GM18511 (cell line): Measurements from ENCODE around the gene PRCD.
"Not testable (repeated sequence)": the region's sequence is repeated elsewhere in the genome, so short reads cannot be mapped to it uniquely, and the experiment has no call there.

Experiments used
- ATAC-seq: cut with Tn5 transposase; IDR thresholded peaks from one replicate; pipeline ENCODE4 v1.9.1; 2021; ENCODE audit warnings: mild to moderate bottlenecking, moderate library complexity; ENCODE audit not compliant: unreplicated experiment

Gene PRCD

DNA sequence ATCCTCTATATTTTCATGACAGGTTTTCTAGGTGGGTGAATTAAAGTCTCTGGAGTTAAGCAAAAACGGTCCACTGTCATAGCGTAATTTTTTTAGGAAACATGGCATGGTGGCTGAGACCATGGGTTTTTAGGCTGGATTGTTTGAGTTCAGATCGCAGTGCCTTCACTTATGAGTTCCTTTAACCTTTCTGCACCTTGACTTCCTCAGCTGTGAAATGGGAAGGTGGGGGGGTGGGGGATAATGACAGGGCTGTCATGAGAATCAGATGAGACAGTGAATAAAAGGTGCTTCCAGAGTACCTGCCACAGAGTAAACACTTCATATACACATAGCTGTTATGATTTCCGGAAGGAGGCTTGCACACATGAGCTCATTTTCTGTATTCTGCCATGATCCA lies 11.8 kb downstream of the PRCD start:
- ATAC-seq: no peak

DNA sequence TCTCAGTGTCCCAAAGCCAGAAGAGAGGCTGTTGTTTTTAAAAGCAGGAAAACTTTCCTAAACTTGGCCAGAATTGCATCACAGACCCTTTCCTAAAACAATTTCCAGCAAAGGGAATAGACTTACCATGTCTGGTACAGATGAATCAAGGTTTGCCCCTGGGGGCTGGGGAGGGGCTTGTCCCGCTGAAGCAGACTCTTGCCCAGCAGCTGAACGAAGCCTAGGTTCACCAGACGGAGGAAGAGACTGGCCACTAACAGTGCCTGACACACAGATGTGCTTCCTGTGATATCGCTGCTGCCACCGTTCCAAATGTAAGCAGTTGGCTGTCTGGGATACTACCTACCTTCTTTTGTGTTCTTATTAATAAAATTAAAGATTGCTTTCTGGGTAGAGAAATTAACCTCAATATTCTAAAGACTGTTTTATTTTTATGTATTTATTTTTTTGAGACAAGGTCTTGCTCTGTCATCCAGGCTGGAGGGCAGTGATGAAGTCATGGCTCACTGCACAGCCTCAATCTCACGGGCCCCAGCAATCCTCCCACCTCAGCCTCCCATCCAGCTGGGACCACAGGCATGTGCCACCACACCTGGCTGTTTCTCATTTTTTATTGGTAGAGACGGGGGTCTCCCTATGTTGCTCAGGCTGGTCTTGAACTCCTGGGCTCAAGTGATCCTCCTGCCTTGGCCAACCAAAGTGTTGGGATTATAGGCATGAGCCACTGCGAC lies 13.5 kb downstream of the PRCD start:
- no peak for ATAC-seq

DNA sequence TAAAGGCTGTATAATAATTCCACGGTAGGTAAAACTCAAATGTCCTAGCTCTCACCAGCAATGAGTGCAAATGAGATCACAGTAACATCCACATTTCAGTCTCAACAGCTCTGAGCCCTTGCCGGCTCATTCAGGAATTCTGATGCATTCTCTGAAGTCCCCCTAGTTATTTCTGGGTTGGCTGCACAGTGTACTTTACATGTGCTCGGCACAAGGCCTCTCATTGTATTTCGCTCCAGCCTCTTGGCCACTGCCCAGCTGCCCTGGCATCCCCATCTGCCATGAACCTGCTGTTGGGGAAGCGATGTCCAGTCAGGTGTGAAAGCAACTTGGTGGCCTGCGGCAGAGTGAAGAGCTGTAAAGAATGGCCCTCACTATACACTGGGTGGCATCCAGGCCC lies 14.3 kb downstream of the PRCD start:
- ATAC-seq: no peak

DNA sequence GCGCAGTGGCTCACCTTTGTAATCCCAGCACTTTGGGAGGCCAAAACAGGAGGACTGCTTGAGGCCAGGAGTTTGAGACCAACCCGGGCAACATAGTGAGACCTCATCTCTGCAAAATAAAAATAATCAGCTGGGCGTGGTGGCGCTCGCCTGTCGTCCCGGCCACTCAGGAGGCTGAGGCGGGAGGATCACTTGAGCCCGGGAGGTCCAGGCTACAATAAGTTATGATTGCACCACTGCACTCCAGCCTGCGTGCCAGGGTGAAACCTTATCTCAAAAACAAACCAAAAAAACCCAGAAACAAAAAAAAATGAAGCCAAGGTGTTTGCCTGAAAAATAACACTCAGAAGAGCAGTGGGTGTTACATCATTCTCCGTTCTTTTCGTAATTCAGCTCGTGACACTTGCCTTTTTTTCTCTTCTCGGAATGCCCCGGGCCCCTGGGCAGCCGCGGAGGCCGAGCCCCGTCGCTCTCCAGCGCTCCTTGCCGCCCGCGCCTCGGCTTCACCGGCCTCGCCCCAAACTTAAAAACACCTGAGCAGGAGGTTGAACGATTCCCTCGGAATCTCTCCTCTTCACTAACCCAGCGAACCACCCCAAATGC lies 17.0 kb downstream of the PRCD start:
- ATAC-seq: no peak

DNA sequence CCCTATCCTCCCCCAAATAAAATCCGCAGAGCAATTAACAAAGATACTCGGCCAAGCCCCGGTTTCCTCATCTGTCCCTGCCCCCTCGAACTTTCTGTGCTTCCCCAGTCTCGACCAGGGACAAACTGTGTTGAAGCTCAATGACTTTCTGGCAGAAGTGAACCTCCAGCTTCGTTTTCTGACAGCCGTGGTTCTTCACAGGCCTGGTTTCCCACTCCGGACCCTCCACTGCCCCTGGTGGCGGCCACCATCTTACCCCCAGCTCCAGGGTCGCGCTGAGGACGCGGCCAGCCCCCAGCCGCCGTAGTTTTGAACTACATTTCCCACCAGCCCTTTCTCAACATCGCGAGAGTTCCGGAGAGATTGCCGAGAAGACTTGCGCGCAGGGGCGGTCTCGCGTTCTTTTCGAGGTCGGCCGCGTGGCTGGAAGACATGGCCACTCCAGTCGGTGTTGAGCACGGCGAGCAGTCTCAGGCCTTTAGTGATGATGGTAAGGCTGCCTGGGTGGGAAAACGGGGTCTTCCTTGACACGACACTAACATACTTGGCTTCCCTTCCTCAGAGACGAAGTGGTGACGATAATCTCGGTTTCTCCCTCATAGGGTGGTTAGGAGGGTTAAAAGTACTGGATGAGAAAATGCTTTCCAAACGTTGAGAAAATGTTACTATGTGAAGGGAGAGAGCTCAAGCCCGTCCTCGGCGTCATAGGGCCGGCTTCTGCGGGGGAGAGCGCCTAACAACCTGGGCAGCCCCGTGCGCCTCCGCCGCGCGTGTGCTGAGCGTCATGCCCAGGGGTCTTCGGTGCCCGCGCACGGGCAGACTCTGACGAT lies 17.7 kb downstream of the PRCD start:
- ATAC-seq: peak; percentile 76

DNA sequence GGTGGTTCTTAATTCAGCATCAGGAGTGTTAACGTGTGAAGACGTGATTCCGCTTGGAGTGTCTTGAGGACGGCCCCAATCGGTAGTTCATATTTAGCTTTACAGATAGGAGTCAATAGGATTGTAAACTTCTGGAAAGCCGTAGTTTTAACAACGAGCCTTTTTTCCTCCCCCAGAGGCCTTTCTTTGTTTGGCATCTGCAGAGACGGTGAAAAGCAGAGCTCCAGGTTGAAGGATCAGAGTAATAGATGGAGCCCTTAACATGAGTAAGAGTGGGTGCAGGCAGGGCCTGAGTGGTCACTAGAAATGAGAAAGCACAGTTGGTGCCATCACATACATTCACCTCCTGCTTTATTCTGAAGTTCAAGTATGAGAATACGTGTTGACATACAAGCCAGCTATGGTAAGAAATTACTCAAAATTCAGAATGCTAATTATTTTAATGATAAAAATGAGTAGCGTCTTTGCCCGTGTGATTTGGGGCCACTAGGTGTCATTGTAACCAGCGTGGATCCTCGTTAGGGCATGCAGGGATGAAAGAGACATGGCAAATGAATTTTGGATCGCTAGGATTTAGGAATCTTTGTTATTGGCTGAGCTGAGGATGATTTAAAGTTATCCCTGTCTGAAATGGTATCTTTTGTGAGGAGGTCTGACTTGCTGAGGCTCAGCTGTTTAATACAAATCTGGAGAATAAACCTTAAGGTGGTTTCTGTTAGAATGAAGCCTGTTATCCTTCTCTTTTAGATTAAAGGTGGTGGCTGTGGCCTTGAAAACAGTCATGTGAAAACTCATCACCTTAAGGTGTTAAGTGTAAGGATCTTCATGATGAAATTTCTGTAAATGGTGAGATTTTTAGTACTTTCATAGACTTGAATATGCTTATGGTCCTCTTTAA lies 18.6 kb downstream of the PRCD start:
- ATAC-seq: no peak

DNA sequence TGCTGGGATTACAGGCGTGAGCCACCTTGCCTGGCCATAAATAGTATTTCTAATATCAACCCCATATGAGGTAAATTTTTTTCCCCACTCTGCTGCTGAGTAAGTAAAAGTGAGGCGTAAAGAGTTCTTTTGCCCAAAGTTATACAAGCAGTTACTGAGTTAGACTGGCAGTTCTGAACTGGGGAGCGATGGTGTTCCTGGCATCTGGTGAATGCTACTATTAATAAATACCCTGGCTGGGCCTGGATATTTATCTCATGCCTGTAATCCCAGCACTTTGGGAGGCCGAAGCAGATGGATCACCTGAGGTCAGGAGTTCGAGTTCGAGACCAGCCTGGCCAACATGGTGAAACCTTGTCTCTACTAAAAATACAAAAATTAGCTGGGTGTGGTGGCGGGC lies 19.6 kb downstream of the PRCD start:
- not testable (repeated sequence) for ATAC-seq

DNA sequence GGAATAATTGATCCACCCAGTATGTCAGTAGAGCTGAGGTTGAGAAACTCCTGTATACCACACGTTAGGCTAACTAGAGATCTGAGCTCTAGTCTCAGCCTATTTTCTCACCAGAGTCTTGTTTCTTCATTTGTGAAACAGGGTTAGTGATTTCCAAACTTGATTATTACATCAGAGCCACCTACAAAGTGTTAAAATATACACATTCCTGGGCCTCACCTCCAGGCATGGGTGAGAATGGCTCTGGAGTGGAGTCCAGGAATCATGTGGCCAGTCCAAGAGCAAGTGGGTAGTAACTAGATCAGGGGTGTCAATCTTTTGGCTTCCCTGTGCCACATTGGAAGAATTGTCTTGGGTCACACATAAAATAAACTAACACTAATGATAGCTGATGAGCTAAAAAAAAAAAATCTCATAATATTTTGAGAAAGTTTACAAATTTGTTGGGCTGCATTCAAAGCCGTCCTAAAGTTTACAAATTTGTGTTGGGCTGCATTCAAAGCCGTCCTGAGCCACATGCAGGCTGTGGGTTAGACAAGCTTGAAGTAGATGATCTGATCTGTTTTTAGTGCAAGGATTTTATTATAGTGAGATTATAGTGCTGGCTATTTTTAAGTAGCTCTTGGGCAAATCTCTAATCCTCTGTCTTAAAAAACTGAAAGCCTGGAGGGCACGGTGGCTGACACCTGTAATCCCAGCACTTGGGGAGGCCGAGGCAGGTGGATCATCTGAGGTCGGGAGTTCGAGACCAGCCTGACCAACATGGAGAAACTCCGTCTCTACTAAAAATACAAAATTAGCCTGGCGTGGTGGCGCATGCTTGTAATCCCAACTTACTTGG lies 20.4 kb downstream of the PRCD start:
- no peak for ATAC-seq

DNA sequence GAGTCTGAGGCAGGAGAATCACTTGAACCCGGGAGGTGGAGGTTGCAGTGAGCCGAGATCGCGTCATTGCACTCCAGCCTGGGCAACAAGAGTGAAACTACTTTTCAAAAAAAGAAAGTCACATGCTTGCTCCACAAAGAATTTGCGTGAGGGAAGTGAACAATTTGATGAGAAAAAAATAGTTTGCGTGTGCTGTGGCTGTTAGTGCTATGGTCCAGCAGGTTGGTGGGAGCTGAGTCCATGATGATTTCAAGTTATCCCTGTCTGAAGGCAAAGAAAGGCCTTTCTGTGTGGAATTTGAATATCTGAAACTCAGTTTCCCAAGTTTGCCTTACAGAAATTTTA lies 21.0 kb downstream of the PRCD start:
- no peak for ATAC-seq

DNA sequence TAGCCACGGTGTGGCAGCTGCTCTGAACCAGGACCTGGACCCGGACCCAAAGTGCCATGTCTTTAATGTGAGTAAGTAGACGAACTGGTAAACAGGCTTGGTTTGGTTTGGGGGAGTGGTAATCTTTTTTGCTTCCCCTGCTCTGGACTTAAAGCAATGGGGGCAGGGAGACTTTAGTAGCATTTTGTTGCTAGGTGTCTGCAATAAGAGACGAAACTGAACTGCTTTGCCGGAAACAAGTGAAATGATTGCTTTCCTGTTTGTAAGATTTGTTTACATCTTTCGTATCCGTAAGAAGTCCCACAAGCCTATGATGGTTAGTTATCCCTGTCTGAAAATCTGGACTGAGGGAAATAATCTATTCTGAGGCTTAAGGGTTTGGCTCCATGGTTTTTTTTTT lies 21.5 kb downstream of the PRCD start:
- ATAC-seq: no peak

DNA sequence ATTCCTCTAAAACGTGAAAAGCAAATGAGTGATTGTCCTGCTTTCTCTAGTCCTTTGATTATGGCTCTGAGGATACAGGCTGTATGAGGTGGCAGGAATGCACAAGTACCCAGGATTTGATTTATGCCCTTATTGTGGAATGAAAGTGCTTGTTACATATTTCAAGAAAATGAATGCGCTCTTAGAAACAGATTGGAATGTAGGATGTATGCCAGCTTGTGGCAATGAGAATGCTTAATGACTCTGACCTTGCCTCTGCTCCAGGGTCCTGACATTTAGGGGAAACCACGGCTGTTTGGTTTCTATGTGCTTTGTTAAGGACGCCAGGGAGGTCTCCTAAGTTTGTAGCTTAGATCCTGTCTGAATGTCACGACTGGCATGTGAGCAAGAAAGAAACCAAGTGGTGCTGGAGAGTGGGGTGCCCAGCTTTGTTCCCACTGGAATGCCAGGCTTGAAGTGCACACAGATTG lies 22.0 kb downstream of the PRCD start:
- ATAC-seq: no peak

DNA sequence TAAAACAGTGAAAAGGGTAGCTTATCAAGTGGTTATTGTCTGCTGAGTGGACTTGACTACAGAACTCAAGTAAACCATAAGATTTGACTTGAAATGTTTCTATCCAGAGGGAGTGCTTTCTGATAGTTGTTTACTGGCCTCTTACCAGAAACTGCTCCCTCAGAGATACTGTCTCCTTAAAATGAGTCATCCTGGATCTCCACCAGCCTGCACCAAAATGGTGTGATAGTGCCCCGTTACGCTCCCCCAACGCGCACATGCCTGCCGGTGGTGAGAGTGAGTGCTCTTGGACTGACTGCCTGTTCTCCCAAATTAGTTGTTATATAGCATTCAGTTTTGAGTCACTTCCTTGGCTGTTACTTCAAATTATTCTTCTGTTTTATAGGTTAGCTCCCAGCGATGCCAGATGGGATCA lies 22.9 kb downstream of the PRCD start:
- no peak for ATAC-seq

DNA sequence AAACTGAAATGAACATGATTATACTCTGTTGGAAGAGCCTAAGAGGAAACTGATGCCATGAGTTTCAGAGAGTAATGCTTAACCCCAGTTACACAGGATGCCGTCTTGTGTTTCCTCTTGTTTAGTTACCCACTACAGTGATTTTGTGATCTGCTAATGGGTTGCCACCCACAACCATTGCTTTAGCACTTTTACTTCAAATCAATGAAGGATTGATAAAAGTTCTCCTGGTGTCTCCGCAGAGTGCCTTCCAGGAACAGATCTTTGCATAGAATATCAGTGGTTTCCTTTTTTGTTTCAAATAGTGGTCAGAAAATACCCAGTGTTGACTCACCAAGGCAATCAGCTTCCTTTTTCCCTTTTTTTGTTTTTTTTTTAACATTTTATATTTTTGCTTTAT lies 23.5 kb downstream of the PRCD start:
- not testable (repeated sequence) for ATAC-seq

DNA sequence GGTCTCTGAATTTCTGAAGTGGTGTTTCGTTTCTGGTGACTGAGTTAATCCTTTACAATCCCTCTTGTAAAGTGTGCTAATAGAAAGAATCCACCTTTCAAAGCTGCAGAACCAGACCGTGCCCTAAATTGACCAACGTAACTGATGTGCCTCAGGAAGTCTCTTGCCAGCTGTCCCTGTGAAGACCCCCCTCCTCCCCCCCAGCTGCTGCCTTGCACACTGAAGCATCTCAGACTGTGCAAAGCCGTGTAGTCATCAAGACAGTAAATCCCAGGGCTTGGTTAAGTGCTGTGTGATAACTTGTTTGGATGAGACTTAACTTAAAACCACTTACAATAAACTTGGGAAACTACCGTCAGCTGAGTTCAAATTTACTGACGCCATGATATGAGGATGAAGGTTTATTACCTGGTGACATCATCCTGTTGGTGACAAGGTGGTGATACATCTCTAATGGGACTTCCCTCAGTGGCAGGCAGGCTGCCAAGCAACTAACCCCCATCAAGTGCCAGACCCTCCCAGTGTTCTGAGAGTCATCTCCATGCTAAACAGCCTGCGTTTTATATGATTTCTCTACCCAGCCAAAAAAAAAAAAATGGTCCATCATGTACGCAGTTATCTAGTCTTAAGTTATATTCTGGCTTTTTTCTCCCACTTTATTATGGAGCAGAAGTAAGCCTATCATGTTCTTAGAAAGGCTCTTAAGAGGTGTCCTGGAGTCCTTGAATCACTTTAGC lies 25.3 kb downstream of the PRCD start:
- ATAC-seq: not testable (repeated sequence)

DNA sequence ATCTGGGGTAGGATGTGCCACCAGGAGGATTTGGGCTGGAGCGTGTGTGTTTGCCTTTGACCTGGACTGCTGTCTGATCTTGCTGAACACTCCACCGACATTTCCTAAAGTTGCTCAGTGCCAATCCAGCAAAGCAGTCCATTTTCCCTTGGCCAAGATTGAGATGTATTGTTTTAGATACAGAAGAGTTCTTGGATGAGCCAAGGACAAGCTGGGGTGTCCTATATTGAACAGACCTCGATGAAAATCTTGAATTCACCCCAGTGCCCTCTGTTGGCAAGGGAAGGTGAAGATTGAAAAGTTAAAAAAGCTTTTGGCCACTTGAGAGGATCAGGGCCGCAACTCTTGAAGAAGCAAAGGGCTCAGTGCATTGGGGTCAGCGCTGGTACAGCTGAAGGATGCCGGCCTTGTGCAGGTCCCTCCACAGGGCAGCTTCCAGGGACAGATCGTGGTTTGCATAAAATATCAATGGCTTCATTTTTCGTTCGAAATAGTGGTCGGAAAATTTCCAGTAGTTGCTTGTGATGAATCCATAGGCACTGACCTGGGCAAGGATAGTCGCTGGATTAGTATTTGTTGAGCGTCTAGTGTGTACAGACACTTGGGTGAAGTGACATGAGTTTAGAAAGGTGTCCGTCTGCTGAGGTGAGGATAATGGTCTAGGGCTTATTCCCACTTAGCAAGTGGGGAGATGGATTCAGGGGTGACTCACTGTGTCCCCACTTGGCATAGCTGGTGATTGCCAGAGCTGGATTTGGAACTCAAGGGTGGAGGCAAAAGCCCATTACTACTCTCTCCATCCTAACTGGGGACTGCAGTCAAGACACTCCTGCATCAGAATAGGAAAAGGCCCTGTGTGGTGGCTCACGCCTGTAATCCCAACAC lies 26.1 kb downstream of the PRCD start:
- ATAC-seq: no peak

DNA sequence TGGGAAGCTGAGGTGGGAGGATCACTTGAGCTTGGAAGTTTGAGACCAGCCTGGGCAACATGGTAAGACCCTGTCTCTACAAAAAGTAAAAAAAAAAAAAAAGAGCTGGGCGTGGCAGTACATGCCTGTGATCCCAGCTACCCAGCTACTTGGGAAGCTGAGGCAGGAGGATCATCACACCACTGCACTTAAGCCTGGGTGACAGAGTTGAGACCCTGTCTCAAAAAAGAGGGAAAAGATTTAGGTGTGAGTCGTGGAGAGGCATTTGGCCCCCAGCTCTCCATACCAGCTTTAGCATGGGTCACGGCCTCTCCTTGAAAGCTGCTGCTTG lies 26.7 kb downstream of the PRCD start:
- ATAC-seq: no peak

DNA sequence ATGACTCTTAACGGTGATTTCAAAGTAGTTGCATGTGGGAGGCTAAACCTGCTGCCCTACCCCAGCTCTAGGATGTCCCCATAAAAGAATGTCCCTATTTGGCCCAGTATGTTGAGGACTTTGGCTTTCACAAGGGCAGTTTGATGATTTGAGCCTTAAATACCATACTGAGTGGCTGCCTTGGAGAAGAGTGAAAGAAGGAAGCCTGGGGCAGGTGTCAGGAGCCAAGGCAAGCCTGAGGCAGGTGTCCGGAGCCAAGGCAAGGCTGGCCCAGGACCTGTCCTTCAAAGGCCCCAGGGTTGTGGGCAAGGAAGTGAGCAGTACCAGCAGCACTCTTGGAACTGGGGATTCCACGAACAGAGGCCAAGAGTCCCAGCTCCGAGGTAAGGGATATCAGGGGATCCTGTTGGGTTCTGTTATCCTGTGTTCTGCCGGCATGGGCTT lies 27.2 kb downstream of the PRCD start:
- ATAC-seq: no peak

DNA sequence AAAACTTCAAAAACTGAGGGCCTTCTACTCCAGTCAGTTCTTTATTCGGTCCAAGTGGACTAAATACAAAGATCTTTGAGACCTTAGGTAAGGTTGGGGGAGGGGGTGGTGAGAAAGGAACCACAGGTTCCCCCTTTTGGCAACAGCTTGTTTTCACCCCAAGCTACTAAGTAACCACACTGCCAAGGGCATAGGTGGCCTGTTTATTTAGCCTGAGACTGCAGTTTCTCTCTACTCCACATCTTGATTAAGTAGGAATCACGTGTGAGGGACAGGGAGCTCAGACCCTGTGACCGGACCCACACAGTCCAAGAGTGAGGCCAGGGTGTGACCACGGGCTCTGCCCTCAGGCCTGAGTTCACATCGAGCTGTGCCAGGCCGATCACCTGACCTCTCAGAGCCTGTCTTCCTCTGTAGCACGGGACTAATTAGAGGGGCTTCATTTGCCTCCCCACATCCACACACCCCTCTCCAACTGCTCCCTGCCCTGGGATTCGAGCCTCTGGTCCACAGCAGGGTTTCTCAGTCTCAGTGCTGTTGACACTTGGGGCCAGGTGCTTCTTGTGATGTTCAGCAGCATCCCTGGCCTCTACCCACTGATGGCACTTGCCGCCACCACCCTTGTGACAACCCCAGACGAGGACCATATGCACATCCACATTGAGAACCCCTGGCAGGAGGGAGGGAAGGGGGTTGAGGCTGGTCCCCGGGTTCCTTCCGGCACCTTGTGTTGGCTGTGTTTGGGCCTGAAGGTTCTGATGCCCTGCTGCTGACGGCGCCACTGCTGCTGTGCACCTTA lies 28.0 kb downstream of the PRCD start:
- ATAC-seq: no peak
